MM.1S (cell line): ENCODE measurements around the gene SPATA6L.

ENCODE experiments used
- DNase-seq: peaks from one replicate; pipeline ENCODE4 v3.0.0-alpha.2; 2015
- H2AFZ ChIP-seq: fragments of 300-600 bp; sonication (generic); 2 replicates; pipeline ENCODE4 v1.6.0; 2016; ENCODE audit warnings: antibody characterized with exemption, low read length
- H3F3A ChIP-seq: fragments of 300-600 bp; sonication (generic); 2 replicates; pipeline ENCODE4 v1.6.1; 2016; ENCODE audit warnings: mild to moderate bottlenecking, antibody characterized with exemption, low read length, moderate library complexity, mixed read lengths; ENCODE audit not compliant: insufficient read depth
- H3K27ac ChIP-seq: fragments of 300-600 bp; sonication (generic); 2 replicates; pipeline ENCODE4 v1.5.1; 2016; ENCODE audit warnings: mild to moderate bottlenecking, low read length
- H3K27me3 ChIP-seq: fragments of 300-600 bp; sonication (generic); replicated peaks from 2 replicates; pipeline ENCODE4 v1.6.0; 2016; ENCODE audit warnings: low read length; ENCODE audit not compliant: insufficient read depth
- H3K36me3 ChIP-seq: fragments of 300-600 bp; sonication (generic); replicated peaks from 2 replicates; pipeline ENCODE4 v1.6.1; 2016; ENCODE audit warnings: mild to moderate bottlenecking, low read length, mixed read lengths; ENCODE audit not compliant: insufficient read depth
- H3K4me1 ChIP-seq: fragments of 300-600 bp; sonication (generic); 2 replicates; pipeline ENCODE4 v1.6.1; 2016; ENCODE audit warnings: low read length, mixed read lengths
- H3K4me2 ChIP-seq: fragments of 300-600 bp; sonication (generic); 2 replicates; pipeline ENCODE4 v1.6.0; 2016; ENCODE audit warnings: low read depth, low read length
- H3K4me3 ChIP-seq: fragments of 300-600 bp; sonication (generic); 2 replicates; pipeline ENCODE4 v1.5.1; 2016; ENCODE audit warnings: low read length, mixed read lengths
- H3K79me2 ChIP-seq: fragments of 300-600 bp; sonication (generic); 2 replicates; pipeline ENCODE4 v1.6.1; 2016; ENCODE audit warnings: mixed run types, low read length, mixed read lengths
- H3K9ac ChIP-seq: fragments of 300-600 bp; sonication (generic); 2 replicates; pipeline ENCODE4 v1.6.1; 2016; ENCODE audit warnings: low read length, mixed read lengths
- H3K9me2 ChIP-seq: fragments of 300-600 bp; sonication (generic); replicated peaks from 2 replicates; pipeline ENCODE4 v1.6.1; 2016; ENCODE audit warnings: mild to moderate bottlenecking, low read length, mixed read lengths; ENCODE audit not compliant: insufficient read depth
- H3K9me3 ChIP-seq: fragments of 300-600 bp; sonication (generic); replicated peaks from 2 replicates; pipeline ENCODE4 v1.6.1; 2016; ENCODE audit warnings: mild to moderate bottlenecking, low read length, mixed read lengths; ENCODE audit not compliant: insufficient read depth
- H4K20me1 ChIP-seq: fragments of 300-600 bp; sonication (generic); 2 replicates; pipeline ENCODE4 v1.6.1; 2016; ENCODE audit warnings: mild to moderate bottlenecking, low read length, moderate library complexity, mixed read lengths; ENCODE audit not compliant: insufficient read depth
- EZH2 ChIP-seq: fragments of 300-600 bp; sonication (generic); optimal IDR thresholded peaks from 2 replicates; pipeline ENCODE3; 2017; ENCODE audit warnings: low read depth, mild to moderate bottlenecking, antibody characterized with exemption, low read length, mixed read lengths
- EZH2phosphoT487 ChIP-seq: fragments of 300-600 bp; sonication (generic); IDR thresholded peaks from 2 replicates; pipeline ENCODE4 v1.6.1; 2018; ENCODE audit warnings: antibody characterized with exemption, low read length
- TF ChIP-seq, protein P1 (sequence below): fragments of 300-600 bp; sonication (generic); IDR thresholded peaks from 2 replicates; pipeline ENCODE4 v1.5.1; 2016; ENCODE audit warnings: antibody characterized with exemption, low read length, mixed read lengths

The SPATA6L gene

DNA sequence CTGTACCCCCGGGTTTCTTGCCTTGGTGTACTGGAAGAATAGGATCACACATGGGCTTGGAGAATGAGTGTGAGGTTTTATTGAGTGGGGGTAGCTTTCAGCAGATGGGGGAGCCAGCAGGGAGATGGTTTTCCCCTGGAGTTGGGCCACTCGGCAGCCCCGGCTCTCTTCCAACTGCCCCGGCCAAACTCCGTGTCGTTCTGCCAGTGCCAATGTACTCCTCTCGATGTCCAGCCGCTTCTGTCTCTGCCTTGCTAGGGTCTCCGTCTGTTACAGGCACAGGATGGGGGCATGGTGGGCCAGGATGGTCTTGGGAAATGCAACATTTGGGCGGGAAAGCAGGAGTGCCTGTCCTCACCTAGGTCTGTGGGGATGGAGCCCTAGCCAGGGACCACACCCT is 11.7 kb downstream of the SPATA6L start:
- Histone ChIP-seq H3K9me2 (no peaks in the 10 kb centered on the region), H3K27me3 (no peaks in the 10 kb centered on the region), H3K4me1 (no peaks in the 10 kb centered on the region), H3K79me2 (no peaks in the 10 kb centered on the region), H3K9ac (no peak overlapping the region), H2AFZ (no peak overlapping the region), H3F3A (no peaks in the 10 kb centered on the region), H3K27ac (no peak overlapping the region), H4K20me1 (no peaks in the 10 kb centered on the region), H3K9me3 (no peaks in the 10 kb centered on the region), H3K4me2 (no peak overlapping the region), H3K36me3 (no peaks in the 10 kb centered on the region), H3K4me3 (no peak overlapping the region)
- TF ChIP-seq EZH2phosphoT487 (no peak), EZH2 (no peak)
- TF ChIP-seq, protein P1, sequence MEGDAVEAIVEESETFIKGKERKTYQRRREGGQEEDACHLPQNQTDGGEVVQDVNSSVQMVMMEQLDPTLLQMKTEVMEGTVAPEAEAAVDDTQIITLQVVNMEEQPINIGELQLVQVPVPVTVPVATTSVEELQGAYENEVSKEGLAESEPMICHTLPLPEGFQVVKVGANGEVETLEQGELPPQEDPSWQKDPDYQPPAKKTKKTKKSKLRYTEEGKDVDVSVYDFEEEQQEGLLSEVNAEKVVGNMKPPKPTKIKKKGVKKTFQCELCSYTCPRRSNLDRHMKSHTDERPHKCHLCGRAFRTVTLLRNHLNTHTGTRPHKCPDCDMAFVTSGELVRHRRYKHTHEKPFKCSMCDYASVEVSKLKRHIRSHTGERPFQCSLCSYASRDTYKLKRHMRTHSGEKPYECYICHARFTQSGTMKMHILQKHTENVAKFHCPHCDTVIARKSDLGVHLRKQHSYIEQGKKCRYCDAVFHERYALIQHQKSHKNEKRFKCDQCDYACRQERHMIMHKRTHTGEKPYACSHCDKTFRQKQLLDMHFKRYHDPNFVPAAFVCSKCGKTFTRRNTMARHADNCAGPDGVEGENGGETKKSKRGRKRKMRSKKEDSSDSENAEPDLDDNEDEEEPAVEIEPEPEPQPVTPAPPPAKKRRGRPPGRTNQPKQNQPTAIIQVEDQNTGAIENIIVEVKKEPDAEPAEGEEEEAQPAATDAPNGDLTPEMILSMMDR: no peak
- no peak for DNase-seq

GRCh38 chr9:4654084-4654483 is 12.2 kb downstream of the SPATA6L start:
- no peak overlapping the region for H3K9ac ChIP-seq
- H3K4me3 ChIP-seq: no peak overlapping the region
- H3K9me2 ChIP-seq: no peaks in the 10 kb centered on the region
- H3K79me2 ChIP-seq: no peaks in the 10 kb centered on the region
- no peak overlapping the region for H3K4me2 ChIP-seq
- H2AFZ ChIP-seq: no peak overlapping the region
- no peak overlapping the region for H3K27ac ChIP-seq
- H3K4me1 ChIP-seq: no peaks in the 10 kb centered on the region
- no peak for DNase-seq
- H3K36me3 ChIP-seq: no peaks in the 10 kb centered on the region
- no peaks in the 10 kb centered on the region for H3K9me3 ChIP-seq
- no peaks in the 10 kb centered on the region for H3K27me3 ChIP-seq
- H4K20me1 ChIP-seq: no peaks in the 10 kb centered on the region
- TF ChIP-seq EZH2phosphoT487: no peak
- TF ChIP-seq EZH2: no peak
- TF ChIP-seq, protein P1: no peak
- no peaks in the 10 kb centered on the region for H3F3A ChIP-seq

GRCh38 chr9:4642351-4642750 is 23.9 kb downstream of the SPATA6L start:
- no peak overlapping the region for H3K4me3 ChIP-seq
- H3K9ac ChIP-seq: no peak overlapping the region
- no peak for DNase-seq
- H3K9me2 ChIP-seq: no peaks in the 10 kb centered on the region
- no peak overlapping the region for H3K27ac ChIP-seq
- no peak overlapping the region for H2AFZ ChIP-seq
- H4K20me1 ChIP-seq: no peaks in the 10 kb centered on the region
- no peaks in the 10 kb centered on the region for H3K4me1 ChIP-seq
- no peaks in the 10 kb centered on the region for H3K9me3 ChIP-seq
- no peak for TF ChIP-seq EZH2
- no peak for TF ChIP-seq EZH2phosphoT487
- TF ChIP-seq, protein P1: no peak
- no peaks in the 10 kb centered on the region for H3F3A ChIP-seq
- no peak overlapping the region for H3K4me2 ChIP-seq
- H3K36me3 ChIP-seq: no peaks in the 10 kb centered on the region
- H3K27me3 ChIP-seq: no peaks in the 10 kb centered on the region
- no peaks in the 10 kb centered on the region for H3K79me2 ChIP-seq
